Measurements from ENCODE around the gene C16orf54.
"Not testable (repeated sequence)": the region's sequence is repeated elsewhere in the genome, so short reads cannot be mapped to it uniquely, and the experiment has no call there.

The C16orf54 gene

DNA sequence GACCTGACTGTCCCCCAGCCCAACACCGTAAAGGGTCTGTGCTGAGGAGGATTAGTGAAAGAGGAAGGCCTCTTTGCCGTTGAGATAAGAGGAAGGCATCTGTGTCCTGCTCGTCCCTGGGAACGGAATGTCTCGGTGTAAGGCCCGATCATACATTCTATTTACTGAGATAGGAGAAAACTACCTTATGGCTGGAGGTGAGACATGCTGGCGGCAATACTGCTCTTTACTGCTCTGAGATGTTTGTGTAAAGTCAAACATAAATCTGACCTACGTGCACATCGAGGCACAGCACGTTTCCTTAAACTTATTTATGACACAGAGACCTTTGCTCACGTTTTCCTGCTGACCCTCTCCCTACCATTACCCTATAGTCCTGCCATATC is 5.2 kb downstream of the C16orf54 start:
- DNase-seq (ENCODE audit: low read depth in 3 of 3): not testable (repeated sequence)

DNA sequence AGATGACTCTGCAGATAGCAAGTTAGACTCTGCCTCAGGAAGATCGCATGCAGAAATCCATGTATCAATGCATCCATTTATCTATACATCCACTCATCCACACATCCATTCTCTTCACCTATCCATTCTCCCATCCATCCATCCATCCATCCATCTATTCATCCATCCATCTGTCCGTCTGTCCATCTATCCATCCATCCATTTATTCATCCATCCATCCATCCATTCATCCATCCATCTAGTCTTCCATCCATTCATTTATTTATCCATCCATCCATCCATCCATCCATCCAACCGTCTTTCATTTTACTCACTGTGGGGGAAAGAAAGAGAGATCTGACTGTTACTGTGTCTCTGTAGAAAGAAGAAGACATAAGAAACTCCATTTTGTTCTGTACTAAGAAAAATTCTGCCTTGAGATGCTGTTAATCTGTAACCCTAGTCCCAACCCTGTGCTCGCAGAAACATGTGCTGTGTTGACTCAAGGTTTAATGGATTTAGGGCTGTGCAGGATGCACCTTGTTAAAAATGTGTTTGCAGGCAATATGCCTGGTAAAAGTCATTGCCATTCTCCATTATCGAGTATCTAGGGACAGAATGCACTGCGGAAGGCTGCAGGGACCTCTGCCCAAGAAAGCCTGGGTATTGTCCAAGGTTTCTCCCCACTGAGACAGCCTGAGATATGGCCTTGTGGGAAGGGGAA is 5.7 kb downstream of the C16orf54 start:
- DNase-seq (ENCODE audit: low read depth in 3 of 3): not testable (repeated sequence)

DNA sequence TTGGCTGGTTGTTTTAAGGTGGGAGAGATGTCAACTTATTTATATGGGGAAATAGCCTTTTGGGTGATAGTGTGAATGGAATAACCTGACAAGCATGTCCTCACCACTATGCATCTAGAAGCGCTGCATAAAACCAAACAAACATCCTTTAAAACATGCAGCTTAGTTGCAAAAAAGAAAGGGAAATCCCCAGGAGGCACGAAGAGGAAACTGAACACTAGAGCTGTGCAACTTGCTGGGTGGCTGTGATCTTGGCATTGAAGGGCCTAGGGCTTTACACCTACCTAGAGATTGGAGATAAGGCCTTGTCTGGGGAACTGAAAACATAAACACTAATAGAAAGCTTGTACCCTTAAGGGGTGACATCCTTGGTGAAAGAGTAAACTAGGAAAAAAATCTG is 7.3 kb downstream of the C16orf54 start:
- DNase-seq (ENCODE audit: low read depth in 3 of 3): peak in 1 of 3 donors; percentile 16

DNA sequence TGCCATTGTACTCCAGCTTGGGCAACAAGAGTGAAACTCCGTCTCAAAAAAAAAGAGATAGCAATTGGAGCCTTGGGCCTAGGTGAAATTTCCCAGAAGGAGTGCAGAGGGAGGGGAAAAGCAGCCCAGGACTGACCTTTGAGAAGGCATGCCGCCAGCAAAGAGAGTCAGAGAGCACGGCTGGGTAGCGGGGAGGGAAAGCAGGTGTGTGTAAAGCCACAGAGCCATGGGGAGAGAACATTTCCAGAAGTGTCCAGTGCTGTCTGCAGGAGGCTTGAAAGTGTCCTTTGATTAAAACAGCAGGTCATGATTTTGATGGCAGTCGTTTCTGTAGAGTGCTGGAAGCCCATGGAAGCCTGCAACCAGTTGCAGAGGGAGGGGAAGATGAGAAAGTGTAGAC is 8.1 kb downstream of the C16orf54 start:
- no peak for DNase-seq (ENCODE audit: low read depth in 3 of 3)

DNA sequence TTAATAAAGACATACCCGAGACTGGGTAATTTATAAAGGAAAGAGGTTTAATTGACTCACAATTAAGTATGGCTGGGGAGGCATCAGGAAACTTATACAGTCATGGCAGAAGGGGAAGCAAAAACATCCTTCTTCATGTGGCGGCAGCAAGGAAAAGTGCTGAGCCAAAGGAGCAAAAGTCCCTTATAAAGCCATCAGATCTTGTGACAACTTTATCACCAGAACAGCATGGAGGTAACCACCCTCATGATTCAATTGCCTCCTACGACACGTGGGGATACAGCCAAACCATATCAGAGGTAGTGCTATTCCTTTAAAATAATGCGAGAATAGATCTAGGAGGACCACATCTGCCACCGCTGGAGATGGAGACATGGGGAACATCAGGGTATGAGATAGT is 9.0 kb downstream of the C16orf54 start:
- DNase-seq (ENCODE audit: low read depth in 3 of 3): no peak

DNA sequence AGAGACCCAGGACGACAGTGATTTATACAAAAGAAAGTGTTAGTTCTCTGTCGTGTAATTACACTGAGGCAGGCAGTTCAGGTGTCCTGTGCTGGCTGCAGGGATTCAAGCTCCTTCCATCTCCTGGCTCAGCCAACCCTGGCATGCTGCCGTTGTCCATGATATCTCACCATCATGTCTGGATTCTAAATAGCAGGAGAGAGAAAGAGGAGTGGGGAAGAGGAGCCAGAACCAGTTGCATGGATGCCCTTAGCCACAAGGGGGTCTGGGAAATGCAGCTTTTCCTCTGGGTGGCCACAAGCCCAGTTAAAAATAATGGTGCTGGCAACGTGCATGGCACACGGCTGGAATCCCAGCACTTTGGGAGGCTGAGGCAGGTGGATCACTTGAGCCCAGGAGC is 9.7 kb downstream of the C16orf54 start:
- DNase-seq (ENCODE audit: low read depth in 3 of 3): no peak

DNA sequence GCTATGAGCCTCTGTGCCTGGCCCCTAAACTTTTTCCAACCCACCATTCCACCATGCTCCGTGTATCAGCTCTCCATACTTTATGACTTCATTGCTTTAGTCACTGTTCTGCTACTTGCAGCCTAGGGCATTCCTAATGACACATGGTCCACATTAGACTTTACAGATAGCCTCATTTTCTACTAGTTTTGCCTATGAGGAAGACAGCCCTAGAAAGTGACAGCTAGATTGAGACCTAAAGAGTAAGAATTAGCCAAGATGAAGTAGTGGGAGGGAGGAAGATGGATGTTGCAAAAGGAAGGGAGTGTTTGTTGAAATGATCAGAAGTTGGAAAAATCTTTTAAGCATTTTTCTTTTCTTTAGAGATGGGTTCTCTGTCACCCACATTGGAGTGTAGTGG is 11.0 kb downstream of the C16orf54 start:
- no peak for DNase-seq (ENCODE audit: low read depth in 3 of 3)

DNA sequence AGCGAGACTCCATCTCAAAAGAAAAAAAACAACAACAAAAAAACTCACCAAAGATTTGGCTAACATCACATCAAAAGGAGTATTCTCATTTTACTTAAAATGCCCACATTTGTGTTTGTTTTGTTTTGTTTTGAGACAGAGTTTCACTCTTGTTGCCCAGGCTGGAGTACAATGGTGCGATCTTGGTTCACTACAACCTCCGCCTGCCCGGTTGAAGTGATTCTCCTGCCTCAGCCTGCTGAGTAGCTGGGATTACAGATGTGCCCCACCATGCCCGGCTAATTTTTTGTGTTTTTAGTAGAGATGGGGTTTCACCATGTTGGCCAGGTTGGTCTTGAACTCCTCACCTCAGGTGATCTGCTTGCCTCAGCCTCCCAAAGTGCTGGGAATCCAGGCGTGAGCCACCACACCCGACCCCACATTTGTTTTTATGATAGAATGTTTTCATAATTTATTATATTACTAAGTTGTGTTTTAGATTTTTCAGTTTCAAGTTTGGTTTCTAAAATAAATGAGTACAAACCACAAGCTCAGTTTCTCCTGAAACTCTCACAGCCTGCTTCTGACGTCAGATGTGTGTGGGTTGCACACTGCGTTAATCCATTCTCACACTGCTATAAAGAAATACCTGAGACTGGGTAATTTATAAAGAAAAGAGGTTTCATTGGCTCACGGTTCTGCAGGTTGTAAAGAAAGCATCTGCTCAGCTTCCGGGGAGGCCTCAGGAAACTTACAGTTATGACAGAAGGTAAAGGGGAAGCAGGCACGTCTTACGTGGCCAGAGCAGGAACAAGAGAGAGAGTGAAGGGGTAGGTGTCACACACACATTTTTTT is 13.8 kb downstream of the C16orf54 start:
- peak; percentile 70 to 83 (median 79) for DNase-seq (ENCODE audit: low read depth in 3 of 3)

DNA sequence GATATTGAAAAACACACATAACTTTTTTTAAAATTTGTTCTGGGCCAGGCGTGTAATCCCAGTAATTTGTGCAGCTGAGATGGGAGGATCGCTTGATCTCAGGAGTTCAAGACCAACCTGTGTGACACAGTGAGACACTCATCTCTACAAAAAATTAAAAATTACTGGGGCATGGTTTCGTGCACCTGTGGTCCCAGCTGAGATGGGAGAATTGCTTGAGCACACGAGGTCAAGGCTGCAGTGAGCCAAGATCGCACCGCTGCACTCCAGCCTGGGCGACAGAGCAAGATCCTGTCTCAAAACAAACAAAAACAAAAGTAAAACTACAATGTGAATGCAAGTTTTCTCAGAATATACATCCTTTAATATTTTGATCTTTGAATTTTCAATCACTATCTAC is 15.1 kb downstream of the C16orf54 start:
- no peak for DNase-seq (ENCODE audit: low read depth in 3 of 3)

DNA sequence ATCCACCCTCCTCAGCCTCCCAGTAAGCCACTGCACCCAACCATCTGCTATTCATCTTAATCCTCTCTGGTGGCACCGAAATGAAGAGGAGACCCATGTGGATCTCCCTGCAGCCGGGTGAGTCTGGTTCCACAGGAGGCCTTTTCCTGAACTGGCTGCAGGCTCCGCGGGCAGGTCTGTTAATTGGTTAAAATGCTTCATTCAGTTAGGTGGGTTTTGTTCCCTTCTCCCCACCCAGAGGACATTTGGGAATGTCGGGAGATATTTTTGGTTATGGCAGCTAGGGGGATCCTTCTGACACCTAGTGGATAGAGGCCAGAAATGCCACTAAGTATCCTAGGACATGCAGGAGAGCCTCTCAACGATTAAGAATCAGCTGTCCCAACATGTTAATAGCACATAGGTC is 16.7 kb downstream of the C16orf54 start:
- no peak for DNase-seq (ENCODE audit: low read depth in 3 of 3)

DNA sequence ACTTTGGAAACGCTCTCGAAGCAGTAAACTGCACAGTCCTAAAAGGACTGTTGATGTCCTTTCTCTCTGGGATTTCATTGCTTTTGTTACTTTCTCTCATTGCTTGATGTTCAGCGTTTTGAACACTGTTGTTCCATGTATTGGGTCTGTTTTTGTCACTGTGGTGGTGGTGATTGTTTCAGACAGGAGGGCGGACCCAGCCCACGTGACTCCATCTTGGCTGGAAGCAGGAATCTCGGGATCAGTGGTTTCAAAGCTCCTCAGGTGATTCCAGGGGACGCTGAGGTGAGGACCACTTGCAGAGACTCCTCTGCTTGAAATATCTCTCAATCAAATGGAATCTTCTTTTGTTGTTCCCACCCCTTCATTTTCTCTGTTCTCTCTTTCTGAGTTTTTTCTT is 18.3 kb downstream of the C16orf54 start:
- no peak for DNase-seq (ENCODE audit: low read depth in 3 of 3)

DNA sequence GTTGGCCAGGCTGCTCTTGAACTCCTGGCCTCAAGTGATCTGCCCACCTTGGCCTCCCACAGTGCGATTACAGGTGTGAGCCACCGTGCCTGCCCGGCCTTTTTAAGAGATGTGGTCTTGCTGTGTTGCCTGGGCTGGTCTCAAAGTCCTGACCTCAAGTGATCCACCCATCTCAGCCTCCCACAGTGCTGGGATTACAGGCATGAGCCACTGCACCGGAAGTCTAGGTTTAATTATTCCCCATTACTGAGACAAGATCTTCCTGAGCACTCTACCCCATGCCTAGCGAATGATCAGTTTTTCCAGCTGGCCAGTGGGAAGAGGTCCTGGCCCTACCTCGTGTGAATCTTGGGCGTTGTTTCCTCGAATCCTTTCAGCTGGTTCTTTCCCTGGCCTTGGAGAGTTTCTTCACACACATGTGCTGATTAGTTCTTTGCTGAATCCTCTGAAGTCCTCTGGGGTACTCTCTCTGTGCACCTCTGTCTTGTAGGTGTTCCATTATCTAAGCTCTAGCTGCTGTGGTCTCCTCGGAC is 18.9 kb downstream of the C16orf54 start:
- no peak for DNase-seq (ENCODE audit: low read depth in 3 of 3)

DNA sequence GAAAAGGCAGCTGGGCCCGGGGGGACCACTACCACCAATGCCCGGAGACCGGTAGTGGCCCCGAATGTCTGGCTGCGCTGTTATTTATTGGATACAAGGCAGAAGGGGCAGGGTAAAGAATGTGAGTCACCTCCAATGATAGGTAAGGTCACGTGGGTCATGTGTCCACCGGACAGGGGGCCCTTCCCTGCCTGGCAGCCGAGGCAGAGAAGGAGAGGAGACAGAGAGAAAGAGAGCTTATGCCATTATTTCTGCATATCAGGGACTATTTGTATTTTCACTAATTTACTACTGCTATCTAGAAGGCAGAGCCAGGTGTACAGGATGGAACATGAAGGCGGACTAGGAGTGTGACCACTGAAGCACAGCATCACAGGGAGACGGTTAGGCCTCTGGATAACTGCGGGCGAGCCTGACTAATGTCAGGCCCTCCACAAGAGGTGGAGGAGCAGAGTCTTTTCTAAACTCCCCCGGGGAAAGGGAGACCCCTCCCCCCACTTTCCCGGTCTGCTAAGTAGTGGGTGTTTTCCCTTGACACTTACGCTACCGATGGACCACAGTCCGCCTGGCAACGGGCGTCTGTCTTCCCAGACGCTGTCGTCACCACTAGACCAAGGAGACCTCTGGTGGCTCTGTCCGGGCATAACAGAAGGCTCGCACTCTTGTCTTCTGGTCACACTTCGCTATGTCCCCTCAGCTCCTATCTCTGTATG is 24.5 kb downstream of the C16orf54 start:
- DNase-seq (ENCODE audit: low read depth in 3 of 3): not testable (repeated sequence)

DNA sequence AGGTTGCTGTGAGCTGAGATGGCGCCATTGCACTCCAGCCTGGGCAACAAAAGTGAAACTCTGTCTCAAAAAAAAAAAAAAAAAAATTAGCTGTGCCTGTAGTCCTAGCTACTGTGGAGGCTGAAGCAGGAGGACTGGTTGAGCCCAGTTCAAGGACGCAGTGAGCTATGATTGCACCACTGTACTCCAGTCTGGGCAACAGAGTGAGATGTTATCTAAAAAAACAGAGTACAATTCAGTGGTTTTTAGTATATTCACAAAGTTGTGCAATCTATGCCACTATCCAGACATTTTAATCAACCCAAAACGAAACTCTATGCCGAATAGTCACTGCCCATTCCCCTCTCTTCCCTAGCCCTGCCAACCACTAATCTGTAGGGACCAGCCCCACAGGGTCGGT is 25.1 kb downstream of the C16orf54 start:
- DNase-seq (ENCODE audit: low read depth in 3 of 3): no peak

DNA sequence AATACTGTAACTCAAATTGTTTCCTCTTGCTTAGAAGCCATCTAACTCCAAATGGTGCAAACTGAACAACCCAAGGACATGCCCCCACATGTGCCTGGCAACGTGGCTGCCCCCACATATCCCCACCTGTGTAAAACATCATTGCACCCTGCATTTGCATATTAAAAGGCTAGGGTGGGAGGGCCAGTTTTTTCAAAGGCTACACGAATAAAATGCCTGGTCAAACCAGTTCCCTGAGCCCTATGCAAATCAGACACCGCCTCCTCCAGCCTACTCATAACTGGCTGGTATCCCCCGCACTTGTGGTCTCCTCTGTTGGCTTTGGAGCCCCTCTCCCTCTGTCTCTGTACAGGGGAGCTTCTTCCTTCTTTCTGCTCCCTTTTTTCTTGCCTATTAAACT is 26.7 kb downstream of the C16orf54 start:
- no peak for DNase-seq (ENCODE audit: low read depth in 3 of 3)

DNA sequence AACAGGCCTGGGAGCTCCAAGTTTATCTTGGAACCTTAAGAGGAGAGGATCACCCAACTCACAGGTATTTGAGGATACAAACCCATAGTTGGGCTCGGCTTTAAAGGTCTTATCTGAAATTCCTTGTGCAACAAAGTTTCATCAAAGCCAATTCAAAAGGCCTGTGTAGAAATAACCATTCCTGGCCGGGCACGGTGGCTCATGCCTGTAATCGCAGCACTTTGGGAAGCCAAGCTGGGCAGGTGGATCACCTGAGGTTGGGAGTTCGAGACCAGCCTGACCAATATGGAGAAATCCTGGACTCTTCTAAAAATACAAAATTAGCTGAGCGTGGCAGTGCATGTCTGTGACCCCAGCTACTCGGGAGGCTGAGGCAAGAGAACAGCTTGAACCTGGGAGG is 28.7 kb downstream of the C16orf54 start:
- DNase-seq (ENCODE audit: low read depth in 3 of 3): no peak

DNA sequence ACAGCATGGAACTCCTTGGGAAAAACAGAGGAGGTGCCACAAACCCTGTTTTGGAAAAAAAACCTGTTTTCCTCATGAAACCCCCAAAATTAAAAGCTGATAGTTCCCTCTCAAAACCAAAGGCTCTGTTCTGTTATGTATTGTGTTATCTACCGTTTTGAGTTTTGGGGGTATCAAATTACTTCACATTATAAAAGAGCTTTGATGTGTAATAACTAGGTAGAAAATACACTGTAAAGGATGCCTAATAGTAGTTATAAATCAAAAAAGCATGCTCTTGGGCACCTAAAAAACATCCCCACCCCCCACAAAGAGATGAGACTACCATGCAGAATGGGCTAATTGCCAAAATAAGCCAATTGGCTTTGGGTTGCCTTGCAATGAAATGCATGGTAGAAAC is 30.8 kb downstream of the C16orf54 start:
- no peak for DNase-seq (ENCODE audit: low read depth in 3 of 3)

DNA sequence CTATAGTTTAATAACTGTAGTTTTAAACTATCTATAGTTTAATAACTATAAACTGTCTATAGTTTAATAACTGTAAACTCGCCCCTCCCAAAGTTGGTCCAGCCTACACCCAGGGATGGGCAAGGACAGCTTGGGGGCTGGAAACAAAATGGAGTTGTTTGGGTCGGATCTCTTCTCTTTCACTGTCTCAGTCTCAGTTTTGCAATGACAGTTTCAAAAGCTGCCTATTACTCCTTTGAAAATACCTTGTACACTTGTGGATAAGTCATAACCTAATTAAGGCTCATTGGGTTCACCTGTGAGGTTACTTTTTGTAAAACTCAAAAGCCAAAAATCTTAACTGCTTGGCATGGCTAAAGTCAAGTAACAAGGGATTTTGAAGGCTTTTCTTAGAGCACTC is 31.4 kb downstream of the C16orf54 start:
- no peak for DNase-seq (ENCODE audit: low read depth in 3 of 3)

DNA sequence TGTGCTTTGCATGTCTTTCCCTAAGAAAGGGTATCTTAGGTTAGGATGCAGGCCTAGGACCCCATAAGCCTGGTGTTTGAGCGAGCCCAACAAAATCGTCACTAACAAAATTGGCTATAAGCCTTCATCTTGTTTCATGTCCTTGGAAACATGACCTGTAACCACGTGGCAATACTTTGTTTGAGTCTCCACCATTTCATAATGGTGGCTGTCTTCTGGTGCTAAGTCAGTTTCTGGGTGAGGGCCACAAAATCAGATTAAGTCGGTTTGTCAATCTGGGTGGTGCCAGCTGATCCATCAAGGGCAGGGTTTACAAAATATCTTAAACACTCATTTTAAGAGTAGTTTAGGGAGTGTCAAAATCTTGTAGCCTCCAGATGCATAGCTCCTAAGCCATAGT is 33.0 kb downstream of the C16orf54 start:
- no peak for DNase-seq (ENCODE audit: low read depth in 3 of 3)

DNA sequence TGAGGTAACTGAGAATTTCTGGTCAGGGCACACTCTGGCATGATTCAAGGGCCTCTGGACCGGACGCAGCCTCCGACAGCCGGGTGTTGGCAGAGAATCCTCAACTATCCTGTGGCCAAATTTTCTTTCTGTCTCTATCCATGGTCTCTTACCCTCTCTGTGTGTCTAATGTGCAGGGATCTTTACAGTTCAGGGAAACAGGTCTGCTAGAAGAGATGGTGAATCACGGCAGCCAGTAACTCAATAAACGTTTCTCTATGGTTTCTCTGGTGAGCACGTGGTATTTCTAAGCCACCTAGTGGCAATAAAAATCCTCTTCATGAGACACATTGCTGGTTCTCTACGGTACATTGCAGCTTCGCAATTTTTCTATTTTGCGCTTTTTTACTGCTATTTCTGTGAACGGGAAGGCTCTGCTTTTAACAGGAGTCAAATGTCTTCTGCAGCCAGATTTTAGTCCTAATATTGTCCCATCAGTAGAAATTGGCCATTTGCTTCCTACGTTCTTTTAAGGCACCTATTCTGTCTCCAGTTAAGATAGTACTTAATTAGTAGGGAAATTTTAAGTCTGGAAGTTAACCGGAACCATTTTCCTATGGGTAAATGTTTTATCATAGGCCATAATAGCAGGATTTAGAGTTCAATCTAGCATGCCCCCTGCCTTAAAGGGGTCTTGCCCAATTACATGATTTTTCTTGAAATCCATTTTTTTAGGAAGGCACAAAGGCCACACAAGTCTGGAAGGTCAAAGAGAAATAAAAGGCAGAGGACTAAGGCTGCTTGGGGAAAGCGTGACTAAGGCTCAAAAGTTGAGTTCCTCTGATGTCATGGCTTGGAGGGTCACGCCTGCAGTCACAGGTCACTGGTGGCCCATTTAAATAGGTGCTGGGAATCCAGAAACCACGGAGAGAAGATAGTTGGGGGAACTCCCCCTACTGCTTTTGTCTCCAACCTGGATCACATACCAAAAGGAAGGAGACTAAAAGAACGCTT is 35.3 kb downstream of the C16orf54 start:
- DNase-seq (ENCODE audit: low read depth in 3 of 3): peak in 1 of 3 donors; percentile 26

DNA sequence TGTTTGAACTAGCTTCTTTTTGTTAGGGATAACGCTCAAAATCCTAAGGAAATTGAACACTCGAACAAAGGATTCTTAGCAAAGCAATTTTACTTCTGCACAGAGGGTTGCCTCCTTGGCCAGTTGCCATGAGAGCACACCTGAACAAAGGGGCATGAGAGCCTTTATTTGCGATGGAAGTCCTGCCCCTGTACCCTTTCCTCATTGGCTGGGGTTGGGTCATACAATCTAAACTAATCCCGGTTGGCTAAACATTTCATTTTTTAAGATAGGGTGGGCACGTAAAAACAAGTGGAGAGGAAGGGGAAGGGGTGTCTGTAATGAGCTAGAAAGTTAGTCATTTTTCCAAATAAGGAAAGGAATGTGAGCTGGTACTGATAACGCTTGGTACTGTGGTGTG is 36.1 kb downstream of the C16orf54 start:
- DNase-seq (ENCODE audit: low read depth in 3 of 3): not testable (repeated sequence)

All from stimulated activated CD4-positive, alpha-beta T cell treated with anti-CD3 and anti-CD28 coated beads, TNF-alpha, amount 100 ng/mL, for 48 hours (primary cell).